Progenitor cell of endocrine pancreas (in vitro differentiated cells): ENCODE data around the gene BPIFB6. TPM values are rescaled to one million over a fixed set of nuclear protein-coding genes. Genes with fewer than 3 reads are reported as not detected.

Experiments
- DNase-seq: peaks from one replicate; pipeline ENCODE4 v3.0.0; 2021; ENCODE audit warnings: low spot score; ENCODE audit not compliant: unreplicated experiment
- H3K27ac Mint-ChIP-seq: 2 replicates; pipeline ENCODE4 v1.8.0; 2021; ENCODE audit warnings: mild to moderate bottlenecking, moderate library complexity, mixed read lengths
- H3K27me3 Mint-ChIP-seq: 2 replicates; pipeline ENCODE4 v1.8.0; 2021; ENCODE audit warnings: mixed read lengths
- H3K36me3 Mint-ChIP-seq: 2 replicates; pipeline ENCODE4 v1.8.0; 2022; ENCODE audit warnings: mixed read lengths; ENCODE audit not compliant: insufficient read depth
- H3K4me1 Mint-ChIP-seq: 2 replicates; pipeline ENCODE4 v1.8.0; 2021; ENCODE audit warnings: low read depth, mixed read lengths
- H3K4me3 Mint-ChIP-seq: 2 replicates; pipeline ENCODE4 v1.8.0; 2021; ENCODE audit warnings: low read depth, mild to moderate bottlenecking, moderate library complexity, mixed read lengths
- H3K9me3 Mint-ChIP-seq: 2 replicates; pipeline ENCODE4 v1.8.0; 2021; ENCODE audit warnings: low read depth, mixed read lengths
- total RNA-seq: library from RNA; stranded (reverse); gene quantifications from 2 replicates; pipeline ENCODE4 v1.2.1, GENCODE V29; 2021
- TF ChIP-seq, protein P1 (sequence below): fragments of 200-600 bp; sonication (generic); IDR thresholded peaks from one replicate; pipeline ENCODE4 v1.5.0; 2021; ENCODE audit warnings: antibody characterized with exemption, mild to moderate bottlenecking; ENCODE audit not compliant: unreplicated experiment

Gene BPIFB6
- total RNA-seq, 1 donor from 2014 or later: not detected

DNA sequence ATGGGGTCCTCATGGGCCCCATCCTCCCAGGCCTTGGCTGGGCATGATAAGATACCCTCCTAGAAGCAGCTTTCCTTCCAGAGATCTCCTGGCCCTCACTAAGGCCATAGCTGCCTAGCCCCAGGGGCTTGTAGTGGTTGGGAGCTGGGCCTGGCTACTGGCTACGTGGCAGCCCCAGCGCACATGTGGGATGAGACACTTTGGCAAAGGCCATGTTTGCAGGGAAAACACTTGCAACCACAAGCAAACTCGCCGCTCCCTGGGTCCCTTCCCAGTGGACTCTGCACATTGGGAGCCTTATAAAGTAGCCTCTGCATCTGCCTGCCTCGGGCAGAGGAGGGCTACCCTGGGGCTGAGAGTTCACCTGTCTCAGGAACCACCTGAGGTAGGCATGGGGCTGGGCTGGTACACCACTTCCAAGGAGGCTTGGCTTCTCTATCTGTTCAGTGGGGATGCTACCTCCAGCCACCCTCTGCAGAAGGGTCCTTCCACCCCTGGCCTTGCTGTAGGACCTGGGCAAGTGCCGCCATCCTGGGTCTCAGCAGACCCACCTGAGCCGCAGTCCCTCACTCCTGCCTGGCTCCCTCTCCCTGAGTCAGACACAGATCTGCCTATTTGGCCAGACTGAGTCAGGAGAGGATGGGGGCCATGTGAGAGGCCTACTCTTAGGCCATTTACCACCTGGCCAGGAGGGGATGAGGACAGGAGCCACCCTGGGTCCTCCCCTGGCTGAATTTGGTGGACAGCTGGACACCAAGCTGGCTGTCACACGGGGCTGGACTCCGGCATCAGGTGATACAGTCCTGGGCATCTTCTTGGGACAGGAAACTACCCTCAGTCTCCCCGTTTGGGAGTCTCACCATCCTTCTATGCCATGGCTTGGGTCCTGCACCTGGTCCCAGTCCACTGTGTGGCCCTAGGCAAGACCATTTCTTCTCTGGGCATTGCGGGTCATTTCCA is 23.8 kb upstream of the BPIFB6 start, which contains the start of gene BPIFB2:
Gene BPIFB2, plus strand, starts transcription at position 329 of the 960 bp plus-strand sequence. CDS start 871 bp downstream, outside the sequence.
- H3K36me3 Mint-ChIP-seq: no peaks in the 10 kb centered on the region
- H3K4me3 Mint-ChIP-seq: no peak within 1 kb of the TSS
- H3K4me1 Mint-ChIP-seq: no peaks in the 10 kb centered on the region
- TF ChIP-seq, protein P1, sequence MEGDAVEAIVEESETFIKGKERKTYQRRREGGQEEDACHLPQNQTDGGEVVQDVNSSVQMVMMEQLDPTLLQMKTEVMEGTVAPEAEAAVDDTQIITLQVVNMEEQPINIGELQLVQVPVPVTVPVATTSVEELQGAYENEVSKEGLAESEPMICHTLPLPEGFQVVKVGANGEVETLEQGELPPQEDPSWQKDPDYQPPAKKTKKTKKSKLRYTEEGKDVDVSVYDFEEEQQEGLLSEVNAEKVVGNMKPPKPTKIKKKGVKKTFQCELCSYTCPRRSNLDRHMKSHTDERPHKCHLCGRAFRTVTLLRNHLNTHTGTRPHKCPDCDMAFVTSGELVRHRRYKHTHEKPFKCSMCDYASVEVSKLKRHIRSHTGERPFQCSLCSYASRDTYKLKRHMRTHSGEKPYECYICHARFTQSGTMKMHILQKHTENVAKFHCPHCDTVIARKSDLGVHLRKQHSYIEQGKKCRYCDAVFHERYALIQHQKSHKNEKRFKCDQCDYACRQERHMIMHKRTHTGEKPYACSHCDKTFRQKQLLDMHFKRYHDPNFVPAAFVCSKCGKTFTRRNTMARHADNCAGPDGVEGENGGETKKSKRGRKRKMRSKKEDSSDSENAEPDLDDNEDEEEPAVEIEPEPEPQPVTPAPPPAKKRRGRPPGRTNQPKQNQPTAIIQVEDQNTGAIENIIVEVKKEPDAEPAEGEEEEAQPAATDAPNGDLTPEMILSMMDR: no peak
- peaks cover 11% of the 10 kb centered on the region for H3K27me3 Mint-ChIP-seq
- H3K27ac Mint-ChIP-seq: no peak within 1 kb of the TSS
- peaks cover 4% of the 10 kb centered on the region for H3K9me3 Mint-ChIP-seq
- no peak for DNase-seq

DNA sequence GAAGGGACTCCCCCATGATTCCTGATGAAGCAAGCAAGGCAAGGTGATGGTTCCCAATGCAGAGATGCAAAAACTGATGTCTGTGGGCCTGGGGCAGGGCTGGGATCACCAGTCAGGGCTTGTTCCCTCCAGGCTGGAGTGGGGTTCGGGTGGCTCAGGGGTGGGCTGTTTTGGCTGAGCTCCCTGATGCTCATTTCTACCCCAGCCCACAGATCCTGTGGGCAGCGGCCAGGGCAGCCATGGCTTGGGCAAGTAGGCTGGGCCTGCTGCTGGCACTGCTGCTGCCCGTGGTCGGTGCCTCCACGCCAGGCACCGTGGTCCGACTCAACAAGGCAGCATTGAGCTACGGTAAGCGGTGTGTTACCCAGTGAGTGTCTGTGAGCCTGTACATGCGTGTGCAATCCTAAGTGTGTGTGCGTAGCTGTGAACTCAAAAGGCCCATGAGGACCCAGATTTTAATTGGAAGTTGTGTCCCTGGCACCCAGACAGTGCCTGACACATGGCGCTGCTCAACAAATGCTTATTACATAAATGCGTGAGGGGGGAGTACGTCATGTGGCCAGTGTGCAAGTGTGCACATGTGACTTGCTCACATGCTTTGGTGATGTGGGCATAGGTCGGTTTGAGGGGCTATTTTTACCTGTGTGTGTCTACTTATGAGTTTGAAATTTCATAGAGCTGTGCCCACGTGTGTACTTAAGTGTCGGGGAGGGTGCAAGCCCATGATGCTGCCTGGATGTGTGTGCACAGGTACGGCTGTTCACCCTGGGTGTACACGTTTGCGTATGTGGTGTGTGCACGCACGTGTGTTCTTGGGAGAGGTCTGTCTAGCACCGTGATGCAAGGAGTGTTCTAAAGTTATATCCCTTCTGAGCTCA is 22.9 kb upstream of the BPIFB6 start:
- Mint-ChIP-seq H3K4me3 (no peak overlapping the region), H3K27ac (no peak overlapping the region), H3K4me1 (no peaks in the 10 kb centered on the region), H3K36me3 (no peaks in the 10 kb centered on the region), H3K9me3 (peaks cover 4% of the 10 kb centered on the region), H3K27me3 (peaks cover 11% of the 10 kb centered on the region)
- TF ChIP-seq, protein P1: no peak
- DNase-seq: no peak

DNA sequence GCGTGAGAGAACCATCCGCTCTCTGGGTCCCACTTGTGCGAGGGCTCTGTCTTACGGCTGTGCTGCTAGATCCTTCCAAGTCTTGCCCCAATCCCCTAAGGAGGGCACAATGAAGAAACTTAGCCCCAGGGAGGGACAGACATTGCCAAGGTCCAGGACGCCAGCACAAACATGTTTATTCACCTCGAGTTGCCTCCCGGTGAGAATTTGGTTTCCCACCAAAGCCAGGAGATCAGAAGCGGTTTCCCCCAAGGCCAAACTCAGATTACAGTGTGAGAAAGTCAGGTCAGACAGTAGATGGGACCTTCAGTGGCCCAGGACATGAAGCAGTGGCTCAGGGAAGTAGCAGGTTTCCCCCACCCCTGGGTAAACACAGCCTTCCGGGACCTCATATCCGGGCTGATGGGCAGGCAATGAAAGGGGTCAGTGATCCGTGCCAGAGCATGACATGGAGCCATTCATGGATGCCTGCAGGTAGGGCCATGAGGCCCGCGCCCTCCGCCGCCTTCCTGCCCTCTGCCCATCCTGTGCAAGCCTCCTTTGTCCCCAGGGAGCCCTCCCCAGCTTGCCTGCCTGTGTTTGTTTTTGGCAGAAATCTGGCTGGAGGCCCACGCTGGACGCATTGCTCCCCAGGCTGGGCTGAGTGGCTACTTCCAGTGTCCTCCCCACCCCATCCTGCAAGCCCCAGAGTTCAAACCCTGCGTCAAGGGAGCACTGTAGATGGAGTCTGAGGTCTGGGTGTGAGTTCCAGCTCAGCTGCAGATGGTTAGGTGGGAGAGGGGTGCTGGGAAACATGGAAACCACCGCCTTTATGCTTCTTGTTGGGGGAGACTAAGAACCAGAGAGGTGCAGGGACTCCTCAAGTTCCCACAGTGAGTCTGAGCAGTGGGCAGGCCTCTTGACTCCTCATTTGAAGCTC is 22.0 kb upstream of the BPIFB6 start:
- no peaks in the 10 kb centered on the region for H3K36me3 Mint-ChIP-seq
- H3K4me1 Mint-ChIP-seq: no peaks in the 10 kb centered on the region
- TF ChIP-seq, protein P1: no peak
- H3K27me3 Mint-ChIP-seq: peaks cover 18% of the 10 kb centered on the region
- peaks cover 4% of the 10 kb centered on the region for H3K9me3 Mint-ChIP-seq
- H3K27ac Mint-ChIP-seq: no peak overlapping the region
- no peak for DNase-seq
- no peak overlapping the region for H3K4me3 Mint-ChIP-seq

DNA sequence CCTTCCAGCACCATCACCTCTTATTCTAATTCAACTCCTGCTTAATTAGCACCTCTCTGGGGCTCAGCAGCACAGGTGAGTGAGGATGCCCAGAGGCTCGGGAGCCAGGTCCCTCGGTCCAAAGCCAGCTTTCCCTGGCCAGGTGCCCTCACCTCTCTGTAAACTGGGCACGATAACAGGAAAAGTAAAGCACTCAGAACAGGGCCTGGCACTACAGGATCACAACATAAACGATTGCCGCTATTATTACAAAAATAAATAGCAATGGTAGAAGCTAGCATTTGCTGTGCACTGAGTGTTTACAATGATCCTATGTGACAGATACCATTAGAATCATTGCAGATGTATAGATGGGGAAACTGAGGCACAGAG is 21.3 kb upstream of the BPIFB6 start:
- TF ChIP-seq, protein P1: no peak
- no peaks in the 10 kb centered on the region for H3K4me1 Mint-ChIP-seq
- no peak overlapping the region for H3K4me3 Mint-ChIP-seq
- peaks cover 3% of the 10 kb centered on the region for H3K9me3 Mint-ChIP-seq
- no peak overlapping the region for H3K27ac Mint-ChIP-seq
- no peaks in the 10 kb centered on the region for H3K36me3 Mint-ChIP-seq
- peaks cover 24% of the 10 kb centered on the region for H3K27me3 Mint-ChIP-seq
- no peak for DNase-seq
